Fibroblast of villous mesenchyme (primary cell): Measurements from ENCODE around the gene EFCAB11. TPM values are rescaled to one million over a fixed set of nuclear protein-coding genes. Genes with fewer than 3 reads are reported as not detected.

ENCODE experiments used
- DNase-seq: peaks from one replicate; pipeline ENCODE4 v3.0.0-alpha.2; 2010; ENCODE audit warnings: low read depth
- H3K4me3 ChIP-seq: 2 replicates; pipeline ENCODE4 v1.5.1; 2011; ENCODE audit warnings: low read depth, mild to moderate bottlenecking, low read length
- CTCF ChIP-seq: IDR thresholded peaks from 2 replicates; pipeline ENCODE4 v1.5.1; 2012; ENCODE audit warnings: low read depth, mild to moderate bottlenecking, low read length; ENCODE audit not compliant: insufficient read depth
- total RNA-seq: library from RNA; depleted of rRNA; stranded (reverse); fragments of >200 nt; gene quantifications from 2 replicates; pipeline ENCODE4 v1.2.3, GENCODE V29; 2012

Gene EFCAB11
- total RNA-seq, 1 donor, result 5.2 TPM

- H3K4me3 ChIP-seq, result no peak overlapping the region
- DNase-seq, result peak; percentile 77
- peak; percentile 93 for TF ChIP-seq CTCF
Measured at GRCh38 chr14:89973234-89973823, 18.8 kb upstream of the EFCAB11 start.

- no peak overlapping the region for H3K4me3 ChIP-seq
- TF ChIP-seq CTCF, result no peak
- no peak for DNase-seq
Measured at GRCh38 chr14:89965839-89966238, 11.3 kb upstream of the EFCAB11 start.

- H3K4me3 ChIP-seq, result no peak overlapping the region
- no peak for TF ChIP-seq CTCF
- no peak for DNase-seq
Measured at GRCh38 chr14:89963288-89963978, 8.9 kb upstream of the EFCAB11 start.

GRCh38 chr14:89960914-89961313 lies 6.4 kb upstream of the EFCAB11 start:
- DNase-seq, result no peak
- no peak for TF ChIP-seq CTCF
- H3K4me3 ChIP-seq, result no peak overlapping the region

- H3K4me3 ChIP-seq, result no peak overlapping the region
- DNase-seq, result no peak
- no peak for TF ChIP-seq CTCF
Measured at GRCh38 chr14:89959853-89960445, 5.4 kb upstream of the EFCAB11 start.

GRCh38 chr14:89958966-89959365 lies 4.4 kb upstream of the EFCAB11 start:
- TF ChIP-seq CTCF, result no peak
- DNase-seq, result no peak
- no peak overlapping the region for H3K4me3 ChIP-seq
